GM19328 (cell line): ENCODE measurements around the gene RBM39.
"Not testable (repeated sequence)": the region's sequence is repeated elsewhere in the genome, so short reads cannot be mapped to it uniquely, and the experiment has no call there.

Experiments used
- ATAC-seq: cut with Tn5 transposase; IDR thresholded peaks from one replicate; pipeline ENCODE4 v1.9.1; 2021; ENCODE audit warnings: mild to moderate bottlenecking, moderate library complexity; ENCODE audit not compliant: unreplicated experiment

Gene RBM39

DNA sequence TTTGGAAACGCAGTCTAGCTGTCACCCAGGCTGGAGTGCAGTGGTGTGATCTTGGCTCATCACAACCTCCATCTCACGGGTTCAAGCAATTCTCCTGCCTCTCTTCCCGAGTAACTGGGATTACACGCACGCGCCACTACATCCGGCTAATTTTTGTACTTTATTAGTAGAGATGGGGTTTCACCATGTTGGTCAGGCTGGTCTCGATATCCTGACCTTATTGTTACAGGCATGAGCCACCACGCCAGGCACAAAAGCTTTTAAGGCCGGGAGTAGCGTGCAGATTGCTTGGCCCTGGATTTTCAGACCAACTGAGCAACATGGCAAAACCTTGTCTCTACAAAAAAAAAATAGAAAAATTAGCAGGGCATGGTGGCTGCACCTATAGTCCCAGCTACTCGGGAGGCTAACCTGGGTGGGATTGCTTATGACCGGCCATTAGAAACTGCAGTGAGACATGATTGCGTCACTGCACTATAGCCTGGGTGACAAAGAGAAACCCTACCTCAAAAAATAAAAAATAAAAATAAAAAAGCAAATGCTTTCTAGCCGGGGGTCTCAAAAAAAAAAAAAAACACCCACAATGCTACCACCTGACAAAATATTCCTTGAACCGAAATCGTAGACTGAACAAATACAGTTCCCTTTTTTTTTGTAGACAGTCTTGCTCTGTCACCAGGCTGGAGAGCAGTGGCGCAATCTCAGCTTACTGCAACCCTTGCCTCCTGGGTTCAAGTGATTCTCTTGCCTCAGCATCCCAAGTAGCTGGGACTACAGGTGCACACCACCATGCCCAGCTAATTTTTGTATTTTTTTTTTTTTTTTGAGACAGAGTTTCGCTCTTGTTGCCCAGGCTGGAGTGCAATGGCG is 15.0 kb downstream of the RBM39 start:
- no peak for ATAC-seq

DNA sequence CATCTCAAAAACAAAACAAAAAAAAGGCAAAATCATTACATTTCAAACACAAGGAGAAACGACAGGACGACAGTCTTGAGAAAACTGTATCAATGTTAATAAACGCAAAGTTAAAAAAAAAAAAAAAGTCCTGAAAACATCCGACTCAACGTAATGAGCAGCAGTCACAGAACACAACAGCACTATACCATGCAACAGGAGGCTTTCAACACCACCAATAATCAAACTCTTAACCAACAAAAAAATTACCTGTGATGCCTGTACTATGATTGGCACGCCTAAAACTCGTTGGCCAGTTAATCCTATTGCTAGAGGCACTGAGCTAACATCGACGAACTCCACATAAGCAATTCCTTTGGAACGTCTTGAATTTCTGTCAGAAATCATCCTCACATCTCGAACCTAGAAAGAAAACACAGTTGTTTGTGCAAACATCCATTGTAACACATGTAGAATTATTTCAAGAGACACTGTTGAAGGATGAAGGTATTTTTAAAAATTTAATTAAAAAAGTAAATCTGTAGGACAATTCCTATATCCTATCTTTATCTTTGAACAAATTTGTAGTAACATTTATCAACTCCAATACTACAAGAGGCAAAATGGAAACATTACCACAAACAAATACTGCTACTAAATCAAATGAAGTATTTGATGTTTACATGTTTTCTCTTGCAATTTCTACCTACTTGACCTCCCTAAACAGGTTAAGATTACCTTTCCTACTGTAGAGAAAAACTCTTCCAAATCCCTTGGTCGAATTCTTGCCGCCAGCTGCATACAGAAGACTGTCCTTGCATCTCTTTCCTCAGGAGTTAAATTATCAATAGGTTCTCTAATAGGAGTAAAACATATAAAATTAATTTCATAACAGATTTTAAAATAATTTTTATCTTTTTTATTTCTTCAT is 17.5 kb downstream of the RBM39 start:
- ATAC-seq, result no peak

DNA sequence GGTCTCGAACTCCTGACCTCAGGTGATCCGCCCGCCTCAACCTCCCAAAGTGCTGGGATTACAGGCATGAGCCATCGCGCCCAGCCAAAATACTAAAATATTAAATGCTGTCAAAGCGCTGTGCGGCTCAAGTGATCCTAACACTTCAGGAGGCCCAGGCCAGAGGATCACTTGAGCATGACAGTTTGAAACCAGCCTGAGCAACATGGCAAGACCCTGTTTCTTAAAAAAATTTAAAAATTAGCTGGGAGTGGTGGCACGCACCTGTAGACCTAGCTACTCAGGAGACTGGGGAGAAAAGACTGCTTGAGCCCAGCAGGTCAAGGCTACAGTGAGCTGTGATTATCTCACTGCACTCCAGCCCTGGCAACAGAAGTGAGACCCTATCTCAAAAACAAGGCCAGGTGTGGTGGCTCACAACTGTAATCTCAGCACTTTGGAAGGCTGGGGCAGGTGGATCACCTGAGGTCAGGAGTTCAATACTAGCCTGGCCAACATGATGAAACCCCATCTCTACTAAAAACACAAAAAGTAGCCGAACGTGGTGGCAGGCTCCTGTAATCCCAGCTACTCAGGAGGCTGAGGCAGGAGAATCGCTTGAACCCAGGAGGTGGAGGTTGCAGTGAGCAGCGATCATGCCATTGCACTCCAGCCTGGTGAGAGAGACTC is 18.3 kb downstream of the RBM39 start:
- ATAC-seq, result not testable (repeated sequence)

DNA sequence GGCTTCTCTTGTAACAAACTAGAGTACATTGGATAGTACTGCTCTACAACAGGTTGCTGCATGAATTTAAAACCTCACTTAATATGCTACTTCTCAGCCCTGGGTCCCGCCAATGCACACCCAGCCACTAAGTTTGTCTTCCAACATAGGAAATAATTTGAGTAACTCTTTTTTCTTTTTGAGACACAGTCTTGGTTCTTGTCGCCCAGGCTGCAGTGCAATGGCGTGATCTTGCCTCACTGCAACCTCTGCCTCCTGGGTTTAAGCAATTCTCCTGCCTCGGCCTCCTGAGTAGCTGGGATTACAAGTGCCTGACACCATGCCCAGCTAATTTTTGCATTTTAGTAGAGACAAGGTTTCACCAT is 18.8 kb downstream of the RBM39 start:
- not testable (repeated sequence) for ATAC-seq

DNA sequence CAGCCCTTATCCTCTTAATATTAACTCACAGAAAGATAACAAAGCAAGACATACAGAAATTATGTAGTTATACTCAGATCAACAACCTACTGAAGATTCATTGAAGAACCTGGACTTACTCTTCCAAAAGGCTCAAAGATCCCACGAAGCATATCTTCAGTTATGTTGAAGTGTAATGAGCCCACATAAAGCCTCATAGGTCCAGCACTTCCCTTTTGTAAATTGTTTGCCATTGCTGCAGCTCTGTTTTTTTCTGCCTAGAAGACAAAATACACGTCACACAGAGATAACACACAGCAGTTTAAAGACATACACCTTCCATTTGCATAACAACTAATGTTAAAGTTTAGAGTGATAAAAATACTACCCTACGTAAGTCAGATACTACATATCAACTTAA is 20.4 kb downstream of the RBM39 start:
- ATAC-seq, result no peak

DNA sequence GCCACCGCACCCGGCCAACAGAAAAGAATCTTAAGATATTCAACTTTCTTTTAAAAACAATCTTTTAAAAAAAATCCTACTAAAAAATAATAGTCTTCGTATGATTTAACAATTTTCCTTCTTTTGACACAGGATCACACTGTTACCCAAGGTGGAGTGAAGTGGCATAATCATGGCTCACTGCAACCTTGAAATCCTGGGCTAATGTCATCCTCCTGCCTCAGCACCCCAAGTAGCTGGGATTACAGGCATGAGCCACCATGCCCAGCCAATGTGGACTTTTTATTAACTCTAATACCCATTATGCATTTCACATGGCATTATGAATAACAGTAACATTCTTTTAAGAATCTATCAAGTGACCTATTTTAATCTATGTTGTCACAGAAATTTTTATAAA is 20.8 kb downstream of the RBM39 start:
- no peak for ATAC-seq

DNA sequence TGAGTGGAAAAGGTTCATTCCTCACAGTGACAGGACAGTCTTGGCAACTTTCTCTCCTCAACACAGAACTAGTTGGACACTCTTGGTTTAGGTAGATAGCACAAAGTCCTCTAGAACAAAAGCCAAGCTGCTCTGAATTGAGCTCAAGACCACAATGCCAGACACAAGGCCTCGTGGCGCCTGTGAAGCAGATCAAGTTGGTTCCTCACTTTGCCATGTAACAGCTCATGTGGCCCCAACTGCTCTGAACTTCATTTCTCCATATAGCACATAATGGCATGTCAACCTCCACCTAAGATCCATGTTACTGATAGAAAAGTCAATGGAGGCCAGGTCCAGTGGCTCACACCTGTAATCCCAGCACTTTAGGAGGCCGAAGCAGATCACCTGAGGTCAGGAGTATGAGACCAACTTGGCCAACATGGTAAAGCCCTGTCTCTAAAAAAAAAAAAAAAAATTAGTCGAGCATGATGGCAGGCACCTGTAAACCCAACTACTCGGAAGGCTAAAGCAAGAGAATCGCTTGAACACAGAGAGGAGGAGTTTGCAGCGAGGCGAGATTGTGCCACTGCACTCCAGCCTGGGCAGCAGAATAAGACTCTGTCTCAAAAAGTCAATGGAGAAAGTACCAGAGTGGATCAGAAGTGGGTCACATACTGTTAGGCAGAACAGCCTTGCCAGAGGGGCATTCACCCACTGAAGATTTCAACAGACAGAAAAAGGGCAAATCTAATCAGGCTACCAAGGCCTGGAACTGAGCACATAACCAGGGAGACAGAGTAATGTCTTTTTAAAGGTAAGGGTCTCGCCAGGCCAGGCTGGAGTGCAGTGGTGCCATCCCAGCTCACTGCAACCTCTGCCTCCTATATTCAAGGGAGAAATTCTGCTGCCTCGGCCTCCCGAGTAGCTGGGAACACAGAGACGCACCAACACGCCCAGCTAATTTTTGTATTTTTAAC is 21.6 kb downstream of the RBM39 start:
- ATAC-seq, result no peak

DNA sequence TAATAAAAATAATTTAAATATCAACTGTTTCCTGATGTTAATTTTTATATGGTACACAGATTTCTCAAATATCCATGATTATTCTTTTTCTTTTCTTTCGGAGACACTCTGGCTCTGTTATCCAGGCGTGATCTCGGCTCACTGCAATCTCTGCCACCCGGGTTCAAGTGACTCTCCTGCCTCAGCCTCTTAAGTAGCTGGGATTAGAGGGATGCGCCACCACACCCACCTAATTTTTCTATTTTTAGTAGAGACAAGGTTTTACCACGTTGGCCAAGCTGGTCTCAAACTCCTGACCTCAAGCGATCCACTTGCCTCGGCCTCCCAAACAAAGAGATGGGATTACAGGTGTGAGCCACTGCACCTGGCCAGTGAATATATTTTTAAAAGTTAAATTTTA is 22.3 kb downstream of the RBM39 start:
- ATAC-seq, result no peak

DNA sequence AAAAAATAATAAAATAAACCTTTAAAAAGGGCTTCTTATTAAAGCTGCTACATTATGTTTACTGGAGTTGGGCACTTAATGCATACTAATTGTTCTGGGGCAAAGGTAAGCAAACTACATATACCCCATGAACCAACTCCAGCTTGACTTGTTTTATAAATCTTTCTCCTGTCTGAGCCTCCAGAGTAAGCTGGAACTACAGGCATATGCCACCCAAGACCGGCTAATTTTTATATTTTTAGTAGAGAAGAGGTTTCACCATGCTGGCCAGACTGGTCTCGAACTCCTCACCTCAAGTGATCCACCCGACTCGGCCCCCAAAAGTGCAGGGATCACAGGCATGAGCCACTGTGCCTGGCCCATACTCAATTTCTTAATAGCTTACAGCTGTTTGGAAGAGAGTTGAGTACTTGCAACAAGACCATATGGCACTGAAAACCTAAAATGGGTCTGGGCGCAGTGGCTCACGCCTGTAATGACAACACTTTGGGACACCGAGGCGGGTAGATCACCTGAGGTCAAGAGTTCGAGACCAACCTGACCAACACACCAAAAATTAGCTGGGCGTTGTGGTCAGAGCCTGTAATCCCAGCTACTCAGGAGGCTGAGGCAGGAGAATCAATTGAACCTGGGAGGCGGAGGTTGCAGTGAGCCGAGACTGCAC is 23.0 kb downstream of the RBM39 start:
- ATAC-seq, result no peak

DNA sequence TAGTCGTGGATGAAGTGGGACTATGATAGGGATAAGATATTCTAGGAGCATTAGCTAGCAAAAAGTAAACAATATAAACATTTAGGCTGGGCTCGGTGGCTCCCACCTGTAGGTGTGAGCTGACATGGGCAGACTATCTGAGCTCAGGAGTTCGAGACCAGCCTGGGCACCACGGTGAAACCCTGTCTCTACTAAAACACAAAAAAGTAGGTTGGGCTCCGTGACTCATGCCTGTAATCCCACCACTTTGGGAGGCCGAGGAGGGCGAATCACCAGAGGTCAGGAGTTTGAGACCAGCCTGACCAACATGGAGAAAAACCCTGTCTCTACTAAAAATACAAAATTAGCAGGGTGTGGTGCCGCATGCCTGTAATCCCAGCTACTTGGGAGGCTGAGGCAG is 23.7 kb downstream of the RBM39 start:
- ATAC-seq, result not testable (repeated sequence)

DNA sequence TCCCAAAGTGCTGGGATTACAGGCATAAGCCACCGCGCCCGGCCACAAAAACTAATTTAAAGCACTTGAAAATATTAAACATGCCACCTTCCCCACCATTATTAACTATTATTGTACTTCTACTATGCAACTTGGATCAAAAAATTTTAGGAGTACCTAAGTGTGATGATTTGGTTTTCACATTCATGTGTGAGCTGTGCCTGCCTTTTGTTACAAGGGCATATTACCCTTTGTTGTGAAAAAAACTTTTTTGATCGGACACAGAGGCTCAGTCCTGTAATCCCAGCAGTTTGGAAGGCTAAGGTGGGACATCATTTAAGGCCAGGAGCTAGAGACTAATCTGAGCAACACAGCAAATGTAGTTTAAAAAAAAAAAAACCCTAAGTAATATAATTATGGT is 25.7 kb downstream of the RBM39 start:
- no peak for ATAC-seq

DNA sequence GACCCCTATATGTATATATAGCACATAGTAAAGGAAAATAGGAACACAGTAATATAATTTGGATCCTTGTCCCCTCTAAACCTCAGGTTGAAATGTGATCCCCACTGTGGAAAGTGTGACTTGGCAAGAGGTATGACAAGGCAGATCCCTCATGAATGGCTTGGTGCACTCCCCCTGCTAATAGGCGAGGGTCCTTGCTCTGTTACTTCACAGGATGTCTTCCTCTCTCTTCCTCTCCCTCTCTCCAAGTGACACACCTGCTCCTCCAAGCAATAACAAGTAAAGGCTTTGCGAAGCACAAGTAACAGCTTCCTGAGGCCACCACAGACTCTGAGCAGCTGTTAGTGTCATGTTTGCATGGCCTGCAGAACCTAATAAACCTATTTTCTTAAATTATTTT is 26.4 kb downstream of the RBM39 start:
- no peak for ATAC-seq

DNA sequence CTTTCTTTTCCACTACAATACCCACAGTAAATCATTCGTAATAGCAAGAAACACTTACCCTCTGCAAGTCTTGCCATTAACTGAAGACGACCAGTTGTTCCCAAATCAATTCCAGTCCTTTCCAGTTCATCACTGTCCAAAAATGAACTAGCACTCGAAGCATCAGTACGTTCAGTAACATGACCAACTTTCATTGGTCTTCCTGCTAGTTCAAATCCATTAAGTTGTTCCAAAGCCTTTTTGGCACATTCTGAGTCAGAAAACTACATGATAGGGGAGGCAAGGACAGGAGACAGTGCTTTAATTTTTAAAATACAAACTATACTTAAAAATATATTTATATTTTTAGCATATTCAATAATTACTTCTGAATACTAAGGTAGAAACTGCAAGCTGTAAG is 27.9 kb downstream of the RBM39 start:
- no peak for ATAC-seq

DNA sequence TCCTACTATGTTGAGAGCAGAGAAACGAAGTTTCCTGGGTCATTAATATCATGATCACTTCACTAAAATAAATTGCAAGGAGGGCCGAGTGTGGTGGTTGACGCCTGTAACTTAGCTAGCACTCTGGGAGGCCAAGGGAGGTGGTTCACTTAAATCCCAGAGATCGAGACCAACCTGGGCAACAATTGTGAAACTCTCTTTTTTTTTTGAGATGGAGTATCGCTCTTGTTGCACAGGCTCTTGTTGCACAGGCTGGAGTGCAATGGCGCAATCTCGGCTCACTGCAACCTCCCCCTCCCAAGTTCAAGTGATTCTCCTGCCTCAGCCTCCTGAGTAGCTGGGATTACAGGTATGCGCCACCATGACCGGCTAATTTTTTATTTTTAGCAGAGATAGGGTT is 28.9 kb downstream of the RBM39 start:
- not testable (repeated sequence) for ATAC-seq

DNA sequence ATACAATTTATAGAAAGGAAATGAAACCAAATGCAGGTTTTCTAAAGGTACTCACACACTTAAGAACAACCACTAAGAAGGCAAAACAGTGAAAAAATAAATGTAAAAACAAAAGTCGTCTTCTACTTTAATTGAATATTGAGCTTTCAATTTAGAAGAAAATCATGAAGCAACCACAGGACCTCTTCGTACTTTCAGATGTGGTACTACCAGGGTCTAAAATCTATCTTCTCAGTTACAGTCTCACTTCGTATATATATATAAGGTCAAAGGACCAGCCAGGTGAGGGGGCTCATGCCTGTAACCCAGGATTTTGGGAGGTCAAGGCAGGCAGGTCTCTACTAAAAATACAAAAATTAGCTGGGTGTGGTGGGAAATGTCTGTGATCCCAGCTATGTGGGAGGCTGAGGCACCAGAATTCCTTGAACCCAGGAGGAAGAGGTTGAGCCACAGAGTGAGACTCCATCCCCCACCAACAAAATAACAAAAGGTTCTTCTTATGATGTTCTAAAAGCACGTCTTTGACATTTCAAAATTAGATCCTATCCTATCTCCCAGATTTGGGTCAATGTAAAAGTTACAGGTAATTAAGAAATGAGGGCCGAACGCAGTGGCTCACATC is 30.4 kb downstream of the RBM39 start:
- no peak for ATAC-seq

DNA sequence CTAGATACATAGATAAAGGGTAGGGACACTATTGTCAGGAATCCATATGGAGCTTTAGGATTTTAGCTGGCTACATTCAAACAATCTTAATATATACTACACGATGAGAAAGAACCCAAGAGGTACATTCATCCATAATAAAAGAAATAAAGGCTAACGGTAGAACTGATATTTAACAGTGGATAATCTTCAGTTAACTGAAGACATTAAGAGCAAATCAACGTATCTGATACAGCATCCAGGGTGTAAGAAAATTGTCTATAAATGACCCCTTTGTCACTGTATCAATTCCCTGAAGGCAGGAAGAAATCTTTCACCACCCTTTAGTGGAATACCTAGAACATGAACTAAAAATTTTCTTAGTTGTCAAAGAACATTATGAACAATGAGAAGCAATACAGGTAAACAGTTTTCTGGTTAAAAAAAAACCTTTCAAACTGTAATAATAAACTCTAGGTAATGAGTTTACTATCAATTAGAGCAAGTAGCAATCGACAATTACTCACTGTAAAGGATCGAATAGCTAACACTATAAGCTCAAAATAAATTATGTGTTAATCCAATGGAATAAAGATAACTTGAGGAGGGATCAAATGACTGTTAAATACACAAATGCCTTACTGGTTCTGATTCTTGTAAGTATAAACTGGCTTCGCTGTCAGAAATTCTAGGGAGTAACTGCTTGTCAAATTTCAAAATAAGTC is 31.0 kb downstream of the RBM39 start:
- ATAC-seq, result no peak

DNA sequence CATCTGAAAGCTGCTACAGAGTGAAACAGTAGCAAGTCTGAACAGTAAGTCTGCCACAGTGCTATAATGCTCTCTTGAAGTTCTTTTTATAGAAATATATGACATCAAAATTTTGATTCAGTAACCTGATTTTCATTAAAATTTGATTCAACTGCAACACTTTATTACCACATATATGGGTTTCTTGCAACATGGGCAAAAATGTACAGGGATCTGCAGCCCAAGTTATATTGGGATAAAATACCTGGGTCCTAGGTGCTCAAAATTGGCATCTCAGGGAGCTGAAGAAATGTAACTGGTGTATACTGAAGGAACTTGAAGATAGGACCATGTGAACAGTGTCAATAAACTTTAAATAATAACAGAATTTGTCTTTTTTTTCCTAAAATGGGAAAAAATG is 32.0 kb downstream of the RBM39 start:
- no peak for ATAC-seq

DNA sequence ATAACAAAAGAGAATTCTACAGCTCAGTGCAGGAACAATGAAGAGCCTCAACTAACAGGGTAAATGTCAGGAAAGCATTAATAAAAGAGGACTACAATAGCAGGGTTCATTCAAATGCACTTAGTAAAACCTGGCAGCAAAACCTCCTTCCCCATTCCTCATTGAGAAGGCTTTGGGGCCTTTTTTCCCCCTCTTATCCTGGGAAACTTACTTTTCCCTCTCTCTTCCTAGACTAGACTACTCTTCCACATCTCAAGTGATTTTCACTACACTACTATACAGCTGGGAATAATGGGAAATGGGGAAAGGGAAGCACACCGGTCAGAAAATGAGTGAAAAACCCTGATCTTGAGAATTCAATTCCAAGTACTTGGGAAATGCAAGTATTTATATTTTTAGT is 32.8 kb downstream of the RBM39 start:
- ATAC-seq, result no peak

DNA sequence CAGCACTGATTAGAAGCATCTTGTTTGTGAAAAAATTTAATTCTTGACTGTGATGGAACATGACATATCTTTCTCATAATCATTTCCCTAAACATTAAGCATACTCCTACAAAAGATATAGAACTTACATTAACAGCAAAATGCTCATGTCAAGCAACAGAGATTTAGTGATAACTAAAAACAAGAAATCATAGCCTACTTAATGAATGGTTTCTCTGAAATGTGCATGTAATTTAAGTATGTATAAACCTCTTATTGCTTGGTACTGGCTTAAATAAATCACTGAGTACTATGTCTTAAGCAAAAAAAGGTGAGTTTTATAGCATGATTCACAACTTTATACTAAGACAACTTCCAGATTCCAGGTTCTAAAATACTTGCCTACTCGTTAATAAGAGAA is 33.6 kb downstream of the RBM39 start:
- ATAC-seq, result no peak
